Ascending aorta (tissue), 2 donors: Measurements from ENCODE around the gene ISG20. TPM values are rescaled to one million over a fixed set of nuclear protein-coding genes. Genes with fewer than 3 reads are reported as not detected.

Experiments
- DNase-seq, 2 donors: peaks; one replicate each; pipeline ENCODE4 v3.0.0-alpha.2; 2019; ENCODE audit warnings: low spot score in 2 of 2
- H3K27ac ChIP-seq, 2 donors: fragments of 200-600 bp; sonication (generic); one replicate each; pipeline ENCODE4 v1.5.1; 2016 to 2017; ENCODE audit warnings: mild to moderate bottlenecking in 1 of 2
- H3K27me3 ChIP-seq: fragments of 200-600 bp; sonication (generic); one replicate; pipeline ENCODE4 v1.5.1; 2017
- H3K36me3 ChIP-seq, 2 donors: fragments of 200-600 bp; sonication (generic); one replicate each; pipeline ENCODE4 v1.5.1; 2016
- H3K4me1 ChIP-seq, 2 donors: fragments of 200-600 bp; sonication (generic); one replicate each; pipeline ENCODE4 v1.5.1; 2016 to 2017; ENCODE audit warnings: mild to moderate bottlenecking in 1 of 2
- H3K4me3 ChIP-seq, 2 donors: fragments of 200-600 bp; sonication (generic); one replicate each; pipeline ENCODE4 v1.5.1; 2016 to 2017; ENCODE audit warnings: mild to moderate bottlenecking in 1 of 2
- H3K9me3 ChIP-seq, 2 donors: fragments of 200-600 bp; sonication (generic); one replicate each; pipeline ENCODE4 v1.5.1; 2016
- intact Hi-C: fragments of 100-400 bp; cut with DNase I; formaldehyde crosslinking; loops from one replicate; pipeline ENCODE4 v1.15.1; 2023
- total RNA-seq: library from RNA; depleted of rRNA; stranded (reverse); fragments of >200 nt; gene quantifications from one replicate; pipeline ENCODE4 v1.1.0, GENCODE V29; 2016
- TF ChIP-seq, protein P1 (sequence below), 3 experiments: fragments of 200-600 bp in 2 of 3; fragments of 450-650 bp in 1 of 3; sonication (generic) in 2 of 3; IDR thresholded peaks; one replicate each; pipeline ENCODE4 v1.5.1; 2016 to 2019; ENCODE audit warnings: antibody characterized with exemption in 3 of 3, mild to moderate bottlenecking in 1 of 3, moderate library complexity in 1 of 3

The ISG20 gene
- total RNA-seq, 1 donor from 2014 or later = 5.3 TPM

- no peak for DNase-seq
- Histone ChIP-seq H3K27ac (no peak overlapping the region), H3K9me3 (no peaks in the 10 kb centered on the region), H3K27me3 (peaks cover 17% of the 10 kb centered on the region), H3K4me3 (no peak overlapping the region), H3K4me1 (no peaks in the 10 kb centered on the region), H3K36me3 (no peaks in the 10 kb centered on the region)
- intact Hi-C loops = no loop called here
- TF ChIP-seq, protein P1, sequence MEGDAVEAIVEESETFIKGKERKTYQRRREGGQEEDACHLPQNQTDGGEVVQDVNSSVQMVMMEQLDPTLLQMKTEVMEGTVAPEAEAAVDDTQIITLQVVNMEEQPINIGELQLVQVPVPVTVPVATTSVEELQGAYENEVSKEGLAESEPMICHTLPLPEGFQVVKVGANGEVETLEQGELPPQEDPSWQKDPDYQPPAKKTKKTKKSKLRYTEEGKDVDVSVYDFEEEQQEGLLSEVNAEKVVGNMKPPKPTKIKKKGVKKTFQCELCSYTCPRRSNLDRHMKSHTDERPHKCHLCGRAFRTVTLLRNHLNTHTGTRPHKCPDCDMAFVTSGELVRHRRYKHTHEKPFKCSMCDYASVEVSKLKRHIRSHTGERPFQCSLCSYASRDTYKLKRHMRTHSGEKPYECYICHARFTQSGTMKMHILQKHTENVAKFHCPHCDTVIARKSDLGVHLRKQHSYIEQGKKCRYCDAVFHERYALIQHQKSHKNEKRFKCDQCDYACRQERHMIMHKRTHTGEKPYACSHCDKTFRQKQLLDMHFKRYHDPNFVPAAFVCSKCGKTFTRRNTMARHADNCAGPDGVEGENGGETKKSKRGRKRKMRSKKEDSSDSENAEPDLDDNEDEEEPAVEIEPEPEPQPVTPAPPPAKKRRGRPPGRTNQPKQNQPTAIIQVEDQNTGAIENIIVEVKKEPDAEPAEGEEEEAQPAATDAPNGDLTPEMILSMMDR (IDR thresholded peaks at IDR 0.05) = no peak
Measured at GRCh38 chr15:88605189-88606069, 33.4 kb upstream of the ISG20 start.

GRCh38 chr15:88606070-88606794 is 32.6 kb upstream of the ISG20 start:
- TF ChIP-seq, protein P1 (IDR thresholded peaks at IDR 0.05) = no peak
- Histone ChIP-seq H3K36me3 (no peaks in the 10 kb centered on the region), H3K9me3 (no peaks in the 10 kb centered on the region), H3K4me3 (no peak overlapping the region), H3K27me3 (peaks cover 17% of the 10 kb centered on the region), H3K4me1 (no peaks in the 10 kb centered on the region), H3K27ac (no peak overlapping the region)
- DNase-seq = no peak
- intact Hi-C loops = no loop called here

DNA sequence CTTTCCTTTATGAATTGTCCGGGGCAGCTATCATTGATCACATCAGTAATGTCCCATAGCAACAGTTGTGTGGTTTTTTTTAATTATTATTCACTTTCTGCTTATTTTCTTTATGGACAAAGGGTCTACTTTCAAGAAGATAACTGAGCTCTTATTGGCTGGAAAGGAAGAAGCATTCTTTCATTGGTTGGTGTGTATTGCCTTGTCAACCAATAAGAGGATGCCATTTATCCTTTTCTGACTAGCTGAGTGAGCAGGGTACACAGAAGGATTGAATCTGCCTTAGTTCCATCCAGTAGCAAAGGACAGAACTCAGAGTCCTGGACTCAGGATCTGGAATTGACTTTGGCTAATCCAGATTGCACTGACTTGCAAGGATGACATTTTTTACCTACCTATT is 30.9 kb upstream of the ISG20 start:
- no peaks in the 10 kb centered on the region for H3K36me3 ChIP-seq
- H3K4me3 ChIP-seq = no peak overlapping the region
- no peaks in the 10 kb centered on the region for H3K4me1 ChIP-seq
- TF ChIP-seq, protein P1 (IDR thresholded peaks at IDR 0.05) = no peak
- H3K27me3 ChIP-seq = peaks cover 17% of the 10 kb centered on the region
- no peak for DNase-seq
- intact Hi-C loops = no loop called here
- no peak overlapping the region for H3K27ac ChIP-seq
- H3K9me3 ChIP-seq = no peaks in the 10 kb centered on the region

DNA sequence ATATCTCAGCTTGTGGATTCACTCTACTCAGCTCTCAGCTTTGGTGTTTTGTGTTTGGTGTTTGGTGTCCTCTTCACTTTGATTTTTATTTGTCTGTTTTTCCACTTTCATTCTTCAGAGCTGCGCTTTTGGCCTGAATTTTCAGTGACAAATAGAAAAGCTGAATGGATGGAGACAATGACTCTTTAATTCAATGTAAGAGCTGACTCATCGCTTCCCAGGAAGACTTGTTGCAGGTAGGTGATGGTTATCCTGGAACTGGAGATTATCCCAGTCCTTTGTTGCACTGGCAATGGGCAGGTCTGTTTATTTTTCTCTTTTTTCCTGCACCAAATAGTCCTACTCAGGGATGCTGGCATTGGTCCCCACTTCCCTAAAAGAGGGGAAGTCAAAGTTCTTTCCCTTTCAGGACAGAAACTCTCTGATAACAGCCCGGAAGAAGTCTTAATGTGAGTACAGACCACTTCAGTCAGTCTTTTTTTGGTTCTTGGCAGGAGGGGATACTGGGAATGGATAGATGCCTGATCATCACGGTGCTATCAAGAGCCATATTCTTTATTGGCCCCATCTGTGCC is 30.1 kb upstream of the ISG20 start:
- intact Hi-C loops = no loop called here
- TF ChIP-seq, protein P1 (IDR thresholded peaks at IDR 0.05) = no peak
- Histone ChIP-seq H3K4me1 (no peaks in the 10 kb centered on the region), H3K36me3 (no peaks in the 10 kb centered on the region), H3K27me3 (peaks cover 17% of the 10 kb centered on the region), H3K4me3 (no peak overlapping the region), H3K27ac (no peak overlapping the region), H3K9me3 (no peaks in the 10 kb centered on the region)
- DNase-seq = no peak

- H3K9me3 ChIP-seq = no peaks in the 10 kb centered on the region
- TF ChIP-seq, protein P1 (IDR thresholded peaks at IDR 0.05) = no peak
- H3K27ac ChIP-seq = no peak overlapping the region
- DNase-seq = no peak
- peaks cover 13% of the 10 kb centered on the region for H3K27me3 ChIP-seq
- H3K4me3 ChIP-seq = no peak overlapping the region
- intact Hi-C loops = no loop called here
- H3K4me1 ChIP-seq = no peaks in the 10 kb centered on the region
- no peaks in the 10 kb centered on the region for H3K36me3 ChIP-seq
Measured at GRCh38 chr15:88609344-88610090, 29.3 kb upstream of the ISG20 start.
